ENCODE measurements around the gene LAMA3.

DNA sequence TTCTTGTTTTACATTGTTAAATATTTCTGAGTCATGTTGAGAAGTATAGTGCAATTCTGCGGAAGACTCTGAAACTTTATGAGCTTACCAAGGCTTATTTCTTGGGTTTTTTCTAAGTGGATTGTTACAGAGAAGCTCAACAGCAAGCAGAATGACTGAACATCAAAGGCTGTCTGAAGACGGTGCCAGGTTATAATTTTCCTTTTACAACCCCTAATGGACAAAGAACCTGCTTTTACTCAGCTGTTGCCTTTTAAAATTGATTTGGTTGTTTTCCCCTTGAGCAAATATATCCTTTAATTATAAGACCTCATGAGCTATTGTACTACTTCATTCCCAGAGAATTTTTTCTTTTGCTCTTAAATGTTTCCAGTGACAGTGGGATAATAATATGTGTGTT lies 41.6 kb downstream of the LAMA3 start:
- TF ChIP-seq SMAD9 (CRISPR knock-in tag; IDR thresholded peaks at IDR 0.05): no peak
- TF ChIP-seq GABPA (IDR thresholded peaks at IDR 0.05; ENCODE audit: low read depth, low read length): no peak
- no peak for TF ChIP-seq GABPA (CRISPR knock-in tag; IDR thresholded peaks at IDR 0.05; ENCODE audit: low read depth)
- TF ChIP-seq, protein P1, sequence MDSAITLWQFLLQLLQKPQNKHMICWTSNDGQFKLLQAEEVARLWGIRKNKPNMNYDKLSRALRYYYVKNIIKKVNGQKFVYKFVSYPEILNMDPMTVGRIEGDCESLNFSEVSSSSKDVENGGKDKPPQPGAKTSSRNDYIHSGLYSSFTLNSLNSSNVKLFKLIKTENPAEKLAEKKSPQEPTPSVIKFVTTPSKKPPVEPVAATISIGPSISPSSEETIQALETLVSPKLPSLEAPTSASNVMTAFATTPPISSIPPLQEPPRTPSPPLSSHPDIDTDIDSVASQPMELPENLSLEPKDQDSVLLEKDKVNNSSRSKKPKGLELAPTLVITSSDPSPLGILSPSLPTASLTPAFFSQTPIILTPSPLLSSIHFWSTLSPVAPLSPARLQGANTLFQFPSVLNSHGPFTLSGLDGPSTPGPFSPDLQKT (CRISPR knock-in tag; IDR thresholded peaks at IDR 0.05; ENCODE audit: borderline replicate concordance): no peak
